NCI-H1417 treated with DMSO at 0.1 percent for 48 hours (cell line): ENCODE data around the gene CACNA2D4.
A peak's percentile ranks its signal among the peaks of the same experiment; 100 is the strongest.

ENCODE experiments used
- DNase-seq: peaks from one replicate; lab custom pipeline; 2025; lab: John Stamatoyannopoulos, UW

The CACNA2D4 gene

DNA sequence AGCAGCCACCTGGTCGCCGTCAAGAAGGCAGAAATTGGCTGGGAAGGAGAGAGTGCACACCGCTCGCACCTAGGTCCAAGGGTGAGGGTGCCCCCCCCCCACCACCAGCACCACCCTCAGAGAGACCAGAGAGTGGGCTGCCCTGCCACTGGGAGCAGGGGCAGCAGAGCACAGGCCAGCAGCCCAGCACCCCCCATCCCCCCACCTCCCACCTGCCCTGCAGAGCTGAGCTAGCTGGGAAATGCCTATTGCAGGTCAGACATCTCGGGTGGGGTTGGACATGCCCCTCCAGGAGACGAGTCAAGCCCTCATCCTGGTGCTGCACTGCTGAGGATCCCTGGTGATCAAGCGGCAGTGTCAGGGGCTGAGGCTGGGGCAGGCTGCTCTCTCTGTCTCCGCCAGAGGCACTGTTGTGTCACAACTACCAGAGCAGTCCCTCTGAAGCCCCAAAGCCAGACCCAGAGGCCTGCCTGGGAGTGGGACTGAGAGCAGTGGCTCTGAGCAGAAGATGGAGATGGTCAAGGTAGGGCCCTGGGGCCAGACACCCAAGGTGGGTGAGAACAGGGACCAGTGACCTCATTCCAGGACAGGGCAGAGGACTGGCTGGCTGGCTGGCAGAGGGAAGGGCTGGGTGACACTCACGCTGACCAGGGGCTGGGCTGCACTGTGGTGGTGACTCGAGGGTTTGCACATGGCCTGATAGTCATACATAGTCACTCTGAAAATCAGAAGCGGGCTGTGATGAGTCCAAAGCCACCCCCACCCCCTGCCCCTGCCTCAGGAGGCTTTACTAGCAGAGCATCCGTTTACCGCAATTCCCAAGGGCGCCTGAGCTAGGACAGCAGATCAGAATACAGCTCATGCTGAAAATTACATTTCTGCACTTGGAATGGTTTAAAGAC lies 117.8 kb downstream of the CACNA2D4 start:
- DNase-seq = no peak

DNA sequence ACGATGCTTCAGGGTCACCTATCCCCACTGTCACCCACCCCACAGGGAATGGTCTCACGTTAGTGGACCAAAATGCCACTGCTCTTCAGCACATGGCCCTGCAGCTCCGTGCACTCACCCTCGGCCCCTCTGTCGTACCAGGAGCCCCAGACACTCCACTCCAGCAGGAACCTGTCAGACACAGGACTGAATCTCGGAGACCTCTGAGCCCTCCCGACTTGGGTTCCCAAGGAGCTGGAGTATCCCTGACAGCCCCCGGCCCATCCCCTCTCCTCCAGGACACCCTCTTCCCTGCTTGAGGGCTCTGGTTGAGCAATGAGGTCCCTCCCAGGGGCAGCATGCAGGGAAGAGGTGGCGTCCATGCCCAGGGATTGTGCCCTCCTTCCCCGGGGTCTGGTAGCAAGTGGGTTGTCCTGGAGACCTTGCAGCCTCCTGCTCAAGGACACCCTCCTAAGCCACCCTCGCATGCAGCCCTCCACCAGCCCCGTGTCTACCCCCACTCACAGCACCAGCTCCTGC lies 118.5 kb downstream of the CACNA2D4 start:
- DNase-seq = no peak

DNA sequence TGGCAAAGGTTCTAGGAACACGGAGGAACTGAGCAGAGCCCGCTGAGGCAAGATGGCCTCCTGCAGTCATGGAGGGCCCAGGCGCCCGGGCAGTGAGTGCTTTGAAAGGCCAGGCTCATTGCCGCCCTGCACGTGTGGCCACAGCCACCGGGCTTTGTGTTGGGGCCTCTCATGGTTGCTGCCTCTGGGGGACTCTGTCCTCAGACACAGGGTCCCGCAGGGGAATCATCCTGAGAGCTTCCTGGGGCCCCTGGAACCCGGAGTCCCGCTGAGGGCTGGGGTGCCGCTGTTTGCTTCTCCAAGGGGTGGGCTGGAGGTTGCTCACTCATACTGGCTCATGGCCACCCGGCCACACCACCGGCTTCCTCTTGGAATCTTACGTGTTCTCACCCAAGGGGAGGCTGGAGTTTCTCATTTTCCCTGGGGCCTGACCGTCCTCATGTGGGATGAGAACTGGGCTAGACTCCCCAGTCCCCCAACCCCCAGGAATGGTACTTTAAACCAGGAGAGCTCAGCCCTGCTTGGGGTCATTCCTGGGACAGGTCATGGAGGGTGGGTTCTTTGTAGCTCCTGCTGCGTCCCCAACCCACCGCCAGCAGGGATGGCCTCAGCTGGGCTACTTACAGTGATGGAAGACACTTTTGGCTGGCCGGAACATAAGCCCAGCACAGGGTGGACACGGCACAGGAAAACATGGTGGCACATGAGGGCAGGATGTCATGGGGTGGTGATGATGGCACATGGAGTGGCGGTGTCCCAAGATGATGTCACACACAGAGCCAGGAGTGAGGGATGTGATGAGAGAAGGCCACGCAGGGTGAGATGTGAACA lies 119.2 kb downstream of the CACNA2D4 start:
- DNase-seq = no peak

DNA sequence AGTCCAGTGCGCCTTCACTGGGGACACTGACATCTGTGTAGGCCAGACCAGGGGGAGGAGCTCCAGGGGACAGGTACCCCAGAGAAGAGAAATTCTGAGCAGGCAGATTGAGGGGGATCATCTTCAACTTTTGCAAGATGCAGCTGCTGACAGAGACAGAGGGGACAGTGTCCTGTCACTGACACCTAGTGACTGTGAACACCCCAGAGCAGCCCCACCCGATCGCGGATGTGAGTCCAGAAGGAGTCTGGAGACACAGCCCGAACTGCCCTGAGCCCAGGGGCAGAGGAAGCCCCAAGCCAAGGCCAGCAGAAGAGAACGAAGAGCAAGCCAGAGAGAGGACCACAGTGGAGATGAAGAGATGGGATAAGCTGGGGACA lies 119.8 kb downstream of the CACNA2D4 start:
- no peak for DNase-seq

DNA sequence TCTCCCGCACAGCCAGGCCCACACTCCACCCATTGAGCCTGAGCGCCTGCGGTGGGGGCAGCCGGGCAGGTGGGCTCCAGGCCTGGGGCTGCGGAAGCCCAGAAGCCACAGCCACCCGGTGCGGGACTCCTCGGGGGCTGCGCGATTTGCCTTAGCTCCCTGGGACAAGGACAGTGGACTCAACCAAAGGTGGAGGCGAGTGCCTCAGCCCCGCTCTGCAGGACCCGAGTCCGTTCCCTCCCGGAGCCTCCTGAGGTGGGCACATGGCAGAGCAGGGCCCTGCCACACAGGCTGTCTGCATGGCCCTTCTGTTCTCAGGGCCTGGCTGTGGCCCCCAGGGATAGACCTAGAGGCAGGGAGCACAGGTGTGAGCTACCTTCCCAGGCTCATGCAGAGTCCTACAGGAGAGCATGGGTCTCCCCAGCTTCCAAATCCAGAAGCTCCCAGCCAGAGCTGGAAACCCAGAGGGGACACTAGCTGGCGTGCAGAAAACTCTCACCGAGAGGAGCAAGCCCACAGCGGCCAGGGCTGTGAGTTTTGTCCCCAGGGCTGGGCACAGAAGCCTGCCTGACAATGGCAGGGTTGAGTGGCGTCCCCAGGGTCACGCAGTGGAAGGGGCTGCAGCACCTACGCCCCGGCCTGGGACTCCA lies 120.3 kb downstream of the CACNA2D4 start:
- no peak for DNase-seq

DNA sequence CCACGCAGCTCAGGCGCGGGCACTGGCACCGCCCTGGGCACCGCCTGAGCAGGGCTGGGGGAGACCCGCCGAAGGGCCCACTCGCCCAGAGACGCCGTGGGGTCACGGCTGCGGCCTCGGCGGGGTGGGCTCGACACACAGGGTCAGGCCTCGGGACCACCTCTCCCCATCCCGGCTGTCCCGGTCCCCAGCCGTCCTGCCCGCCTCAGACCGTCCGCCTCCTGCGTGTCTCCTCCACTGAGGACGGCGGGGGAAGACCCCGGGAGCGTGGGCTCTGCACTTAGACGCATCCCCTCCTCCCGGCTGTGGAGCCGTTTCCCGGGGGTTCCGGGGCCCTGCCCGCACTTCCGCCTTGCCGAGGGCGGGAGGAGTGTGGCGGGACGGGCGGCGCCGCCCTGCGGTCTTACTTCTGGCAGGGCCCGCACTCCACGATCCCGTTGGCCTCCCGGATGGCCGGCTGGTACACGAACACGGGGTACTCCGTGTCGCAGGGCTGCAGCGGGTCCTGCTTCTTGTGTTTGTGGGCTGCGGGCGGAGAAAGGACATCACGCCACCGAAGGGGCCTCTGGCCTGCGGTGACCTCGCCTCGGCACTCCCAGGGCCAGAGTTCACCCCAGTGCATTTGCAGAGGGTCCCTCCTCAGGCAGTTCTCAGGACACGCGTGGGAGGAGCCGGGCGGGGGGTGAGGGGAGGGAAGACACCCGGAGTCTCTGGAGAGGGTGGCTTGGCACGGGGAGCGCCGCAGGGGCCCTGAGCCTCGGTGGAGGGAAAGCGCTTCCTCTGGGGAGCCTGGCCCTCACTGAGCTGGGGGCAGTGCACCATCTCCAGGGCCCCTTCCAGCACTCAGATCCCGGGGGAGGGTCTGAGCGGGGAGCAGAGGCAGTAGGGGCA lies 121.2 kb downstream of the CACNA2D4 start:
- no peak for DNase-seq

DNA sequence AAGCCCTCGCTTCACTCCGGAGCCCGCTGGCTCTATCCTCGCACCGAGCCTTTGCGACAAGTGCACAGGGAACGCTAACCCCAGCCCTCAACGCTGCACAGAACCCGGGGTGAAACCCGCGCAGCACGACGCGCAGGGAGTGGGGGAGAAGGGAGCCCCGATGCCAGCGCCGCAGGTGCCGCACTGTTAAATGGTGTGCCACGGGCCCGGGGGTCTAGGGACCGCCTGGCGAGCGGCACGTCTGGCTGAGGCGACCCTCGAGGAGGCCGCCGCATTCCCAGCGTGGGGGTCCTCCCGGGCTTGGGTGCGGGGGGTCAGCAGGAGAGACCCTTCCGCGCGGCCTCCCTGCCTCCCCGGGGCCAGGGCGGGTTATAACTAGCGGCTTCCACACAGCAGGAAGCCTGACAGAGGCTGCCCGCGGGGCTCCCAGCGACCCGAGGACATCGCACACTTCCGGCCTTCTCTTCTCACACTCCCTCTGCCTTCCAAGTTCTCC lies 121.9 kb downstream of the CACNA2D4 start:
- no peak for DNase-seq

DNA sequence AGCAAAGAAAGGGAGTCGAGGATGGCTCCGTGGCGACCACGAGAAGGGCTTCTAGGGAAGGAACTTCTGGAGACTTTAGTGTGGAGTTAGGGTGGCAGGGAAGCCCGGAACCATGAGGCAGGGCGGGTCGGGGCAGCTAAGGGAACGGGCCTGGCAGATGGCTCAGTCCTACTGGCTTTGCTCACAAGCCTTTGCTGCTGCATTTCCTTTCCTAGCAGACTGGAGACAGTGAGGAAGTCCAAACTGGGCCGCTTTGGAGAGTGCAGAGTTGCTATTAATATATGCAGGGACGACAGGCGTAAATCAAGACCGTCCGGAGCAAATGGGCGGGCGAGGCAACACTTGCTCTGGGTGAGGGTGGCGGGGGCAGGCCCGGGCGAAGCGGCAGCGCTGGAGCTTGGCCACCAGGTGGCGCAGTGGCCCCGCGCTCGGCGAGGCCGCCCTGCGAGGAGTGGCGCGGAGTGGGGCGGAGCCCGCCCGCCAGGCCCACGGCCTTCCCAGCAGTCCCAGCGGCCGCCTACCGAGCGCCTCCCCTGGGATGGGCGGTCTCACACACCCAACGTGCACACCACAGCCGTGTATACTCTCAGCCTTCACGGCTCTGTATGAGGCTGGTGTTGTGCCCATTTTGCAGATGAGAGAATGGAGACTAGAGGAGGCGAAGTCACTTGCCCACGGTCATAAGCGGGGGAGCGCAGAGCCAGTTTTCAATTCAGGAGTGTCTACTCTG lies 122.5 kb downstream of the CACNA2D4 start:
- DNase-seq = peak; percentile 10

DNA sequence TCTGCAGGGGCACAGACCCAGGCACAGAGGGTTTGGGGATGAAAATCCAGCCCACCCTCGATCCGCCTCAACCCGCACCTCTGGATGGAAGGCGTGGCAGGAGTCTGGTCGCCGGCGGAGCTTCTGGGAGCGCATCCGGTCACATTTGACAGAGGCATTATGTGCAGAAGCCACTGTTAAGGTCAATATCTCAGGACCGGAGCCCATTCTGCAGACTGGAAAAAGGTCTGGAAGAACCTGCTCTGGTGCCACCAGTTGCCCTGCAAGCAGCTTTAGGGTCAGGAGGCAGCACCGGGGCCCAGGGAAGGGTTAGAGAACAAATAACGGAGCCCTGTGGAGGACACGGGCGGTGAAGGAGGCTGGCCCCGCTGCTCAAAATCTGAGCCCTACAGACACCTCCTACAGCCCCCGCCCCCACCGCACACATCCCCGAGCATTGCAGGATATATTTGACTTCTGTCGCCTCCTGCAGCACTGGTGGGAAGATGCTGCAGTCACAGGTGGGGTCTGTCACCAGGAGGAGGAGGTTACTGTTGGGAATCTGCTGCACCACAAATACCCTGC lies 123.1 kb downstream of the CACNA2D4 start:
- no peak for DNase-seq

DNA sequence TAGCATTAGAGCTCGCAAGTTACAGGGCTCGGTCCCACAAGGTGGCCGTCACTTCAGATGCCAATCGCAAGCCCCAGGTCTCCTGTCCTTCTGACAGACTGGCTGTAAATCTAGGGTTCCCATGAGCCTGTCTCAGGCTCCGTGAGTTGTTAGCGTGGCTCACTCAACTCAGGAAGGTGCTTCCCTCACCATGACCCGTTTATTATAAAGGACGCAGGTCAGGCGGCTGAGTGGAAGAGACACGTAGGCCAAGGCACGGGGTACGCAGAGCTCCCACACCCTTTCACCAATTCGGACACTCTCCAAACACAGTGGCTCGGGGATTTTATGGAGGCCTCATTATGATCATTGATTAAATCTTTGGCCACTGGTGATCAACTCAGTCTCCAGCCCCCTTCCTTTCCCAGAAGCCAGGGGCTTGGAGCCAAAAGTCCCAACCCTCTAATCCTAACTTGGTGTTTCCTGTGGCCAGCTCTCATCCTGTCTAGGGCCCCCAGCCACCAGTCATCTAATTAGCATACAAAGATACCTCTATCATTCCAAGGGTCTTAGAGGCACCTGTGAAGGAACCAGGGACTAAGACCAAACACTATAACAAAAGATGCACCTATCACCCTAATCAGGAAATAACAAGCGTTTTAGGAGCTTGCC lies 123.9 kb downstream of the CACNA2D4 start:
- DNase-seq = no peak

DNA sequence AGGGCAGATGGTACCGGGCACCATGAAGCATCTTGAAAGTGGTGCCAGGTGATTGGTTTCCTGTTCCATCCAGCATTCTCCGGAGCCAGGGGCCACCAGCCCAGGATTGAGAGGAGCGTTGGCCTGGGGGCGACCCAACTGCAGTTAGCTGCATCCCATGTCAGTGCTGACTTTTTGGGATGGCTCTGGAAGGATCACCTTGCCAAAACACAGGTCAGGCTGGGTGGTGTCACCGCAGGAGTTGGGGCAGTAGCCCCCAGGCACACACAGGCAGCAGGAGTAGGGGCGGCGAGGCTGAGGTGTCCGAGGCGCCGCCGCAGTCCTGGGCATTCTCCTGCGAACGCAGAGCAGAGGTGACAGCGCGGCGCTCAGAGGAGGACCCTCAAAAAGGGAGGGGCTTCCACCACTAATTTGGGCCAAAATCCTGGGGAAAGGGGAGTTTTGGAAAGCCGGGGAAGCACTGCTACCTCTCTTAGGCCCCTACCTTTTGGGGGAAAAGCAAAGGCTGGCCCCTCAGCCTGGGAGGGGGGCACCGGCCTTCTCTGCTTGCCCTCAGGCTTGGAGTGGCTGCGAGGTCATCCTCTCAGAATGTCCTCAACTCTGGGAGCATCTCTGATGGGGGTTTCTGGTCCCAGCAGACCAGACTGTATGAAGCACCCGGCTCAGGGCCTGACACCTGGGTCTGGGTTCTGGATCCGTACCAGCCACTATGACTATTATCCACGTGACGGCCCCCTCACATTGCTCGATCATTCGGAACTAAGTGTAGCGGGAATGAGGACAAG lies 124.8 kb downstream of the CACNA2D4 start:
- no peak for DNase-seq

DNA sequence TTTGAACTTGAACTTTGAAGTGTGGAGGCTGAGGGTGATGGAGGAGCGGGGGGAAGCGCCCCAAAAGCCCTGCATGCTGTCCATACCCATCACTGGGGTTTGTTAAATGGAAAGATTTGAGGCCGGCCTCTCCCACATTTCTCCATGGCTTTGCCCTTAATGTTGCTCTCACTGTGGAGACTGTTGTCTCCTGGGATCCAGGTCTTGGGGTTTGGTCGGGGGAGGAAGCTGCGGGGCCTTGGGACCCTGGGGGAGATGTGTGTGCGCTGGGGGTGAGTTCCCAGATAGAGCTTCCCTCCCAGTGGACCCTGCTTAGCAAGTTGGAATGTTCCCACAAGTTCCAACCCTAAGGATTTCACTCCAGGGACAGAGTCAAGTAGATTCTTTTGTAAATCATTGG lies 126.0 kb downstream of the CACNA2D4 start:
- no peak for DNase-seq

DNA sequence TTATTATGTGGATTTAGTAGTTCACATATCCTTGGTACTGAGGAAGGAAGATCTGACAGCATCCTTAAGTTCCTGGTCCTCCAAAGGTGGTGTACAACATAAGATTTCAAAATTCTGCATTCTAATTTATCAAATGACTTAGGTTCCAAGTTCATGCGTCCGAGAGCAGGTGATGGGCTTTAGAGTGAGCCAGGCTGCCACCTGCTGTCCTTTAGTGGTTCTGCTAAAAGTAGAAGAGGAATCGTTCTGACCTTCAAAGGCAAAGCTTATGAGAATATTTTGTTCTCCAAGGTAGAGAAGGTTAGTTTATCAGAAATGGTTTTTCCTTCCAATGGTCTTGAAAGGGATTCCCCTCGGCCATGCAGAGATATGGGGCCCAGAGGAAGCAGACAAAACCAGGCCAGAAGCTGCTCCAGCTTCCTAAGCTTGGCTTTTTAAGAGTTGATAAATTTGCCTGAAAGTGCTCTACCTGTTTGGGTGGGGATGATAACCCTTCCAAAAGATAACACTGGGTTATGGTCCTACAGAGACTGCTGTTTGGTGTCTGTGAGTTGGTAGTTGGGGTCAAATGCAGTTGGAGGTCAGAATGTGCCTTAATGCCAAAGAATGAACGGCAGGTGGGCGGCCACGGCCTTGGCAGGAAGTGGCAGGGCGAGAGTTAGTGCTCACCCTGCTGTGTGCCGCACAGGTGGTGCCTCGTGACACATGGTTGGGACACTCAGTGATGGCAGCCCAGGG lies 127.2 kb downstream of the CACNA2D4 start:
- no peak for DNase-seq

DNA sequence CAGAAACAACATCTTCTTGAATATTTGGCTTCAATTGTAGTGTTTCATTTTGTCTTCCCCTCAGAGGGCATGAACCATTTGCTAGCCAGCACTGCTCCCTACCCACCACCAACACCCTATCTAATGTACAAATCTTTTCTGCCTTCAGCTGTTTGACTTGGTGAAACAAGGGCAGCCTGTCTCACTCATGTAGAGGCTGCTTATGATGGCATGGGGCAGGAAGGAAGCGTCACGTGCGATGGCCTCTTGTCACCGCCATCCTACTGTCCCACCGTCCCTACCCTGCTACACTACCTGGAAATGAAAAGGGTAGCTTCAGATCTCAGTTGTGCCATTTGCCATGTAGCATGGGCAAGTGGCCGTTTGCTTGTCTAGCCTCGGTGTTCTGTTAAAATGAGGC lies 128.0 kb downstream of the CACNA2D4 start:
- DNase-seq = no peak

DNA sequence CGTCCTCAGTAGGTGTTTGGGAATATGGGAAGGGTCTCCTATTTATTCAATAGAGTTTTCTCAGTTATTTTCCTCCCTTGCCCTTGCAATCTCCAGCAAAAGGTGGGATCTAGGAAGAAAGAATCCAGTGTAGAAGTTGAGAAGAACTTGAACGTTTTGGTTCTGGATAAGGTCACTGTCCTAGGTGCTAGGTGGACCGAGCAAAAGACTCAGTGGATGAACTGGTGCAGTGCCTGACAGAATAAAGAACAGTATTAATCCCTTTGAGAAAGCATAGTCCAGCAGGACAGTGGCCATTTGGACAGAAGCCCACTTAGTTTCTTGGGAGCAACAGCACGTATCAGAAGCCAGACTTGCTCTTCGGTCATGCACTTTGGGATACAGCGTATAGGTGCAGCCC lies 130.7 kb downstream of the CACNA2D4 start:
- no peak for DNase-seq

DNA sequence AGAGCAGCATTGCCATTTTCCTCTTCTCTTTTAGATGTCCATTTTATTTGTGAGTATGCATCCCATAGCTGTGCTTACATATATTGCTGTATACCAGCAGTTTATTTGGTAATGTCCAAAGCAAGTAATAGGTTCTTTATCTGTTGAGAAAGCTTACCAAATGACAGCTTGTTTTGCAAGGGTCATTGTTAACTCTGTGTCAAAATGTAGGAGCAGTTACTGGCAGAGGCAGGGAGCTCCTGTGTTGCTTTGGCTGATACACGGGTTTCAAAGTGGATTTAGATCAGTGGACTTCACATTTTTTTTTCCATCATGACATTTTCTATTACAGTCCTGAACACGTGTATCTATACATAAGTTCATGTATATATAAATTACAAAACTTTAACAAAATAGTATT lies 136.2 kb downstream of the CACNA2D4 start:
- no peak for DNase-seq

DNA sequence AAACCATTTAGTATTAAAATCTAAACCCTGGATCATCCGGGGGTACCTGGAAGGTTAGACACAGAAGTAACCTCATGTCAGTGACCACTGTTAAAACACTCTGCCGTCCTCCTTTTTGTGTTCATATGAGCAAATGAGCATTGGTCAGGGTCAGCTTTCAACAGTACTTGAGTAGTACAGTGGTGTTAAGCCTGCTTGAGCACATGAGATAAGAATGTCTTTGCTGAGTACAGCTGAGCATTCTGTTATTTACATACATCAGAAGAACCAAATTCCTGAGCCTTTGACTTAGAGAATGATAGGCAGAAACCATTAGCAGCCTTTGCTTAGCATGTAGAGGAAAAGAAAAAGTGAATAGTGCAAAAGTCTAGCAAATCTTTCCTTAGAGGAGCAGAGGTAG lies 136.7 kb downstream of the CACNA2D4 start:
- DNase-seq = no peak

DNA sequence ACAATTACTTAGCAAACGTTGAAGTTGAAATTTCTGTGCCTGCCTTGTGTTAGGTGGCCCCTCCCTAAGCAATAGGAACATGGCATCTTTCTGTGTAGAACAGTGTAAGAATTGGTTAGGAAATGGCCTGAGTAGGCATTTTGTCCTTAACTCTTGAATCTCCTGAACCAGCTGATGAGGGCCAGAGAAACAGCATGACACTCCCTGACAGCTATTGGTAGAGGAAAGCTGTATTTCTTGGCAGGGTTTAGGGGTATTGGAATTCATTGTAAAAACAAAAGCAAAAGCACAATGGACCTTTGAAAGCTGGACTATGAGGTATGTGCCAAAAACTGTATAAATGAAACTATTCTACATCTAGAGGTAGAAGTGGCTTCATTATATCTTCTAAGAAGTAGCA lies 138.7 kb downstream of the CACNA2D4 start:
- DNase-seq = no peak
